Neuronal stem cell (in vitro differentiated cells): ENCODE measurements around the gene ZSCAN12. TPM values are rescaled to one million over a fixed set of nuclear protein-coding genes. Genes with fewer than 3 reads are reported as not detected.
"Not testable (repeated sequence)": the region's sequence is repeated elsewhere in the genome, so short reads cannot be mapped to it uniquely, and the experiment has no call there.

Source experiments
- DNase-seq: peaks from one replicate; pipeline ENCODE4 v3.0.0-alpha.2; 2013; ENCODE audit warnings: low spot score
- H2AFZ ChIP-seq: one replicate; pipeline ENCODE4 v1.6.1; 2013; ENCODE audit warnings: mild to moderate bottlenecking, low read length, inconsistent platforms
- H2AK5ac ChIP-seq: 2 replicates; pipeline ENCODE4 v1.6.1; 2013; ENCODE audit warnings: low read depth, mild to moderate bottlenecking, inconsistent platforms, low read length, moderate library complexity, mixed read lengths
- H2BK120ac ChIP-seq: 2 replicates; pipeline ENCODE4 v1.6.1; 2013; ENCODE audit warnings: low read depth, mild to moderate bottlenecking, inconsistent platforms, low read length, moderate library complexity, mixed read lengths
- H2BK12ac ChIP-seq: one replicate; pipeline ENCODE4 v1.6.1; 2013; ENCODE audit warnings: low read length, inconsistent platforms
- H2BK15ac ChIP-seq: 2 replicates; pipeline ENCODE4 v1.6.1; 2013; ENCODE audit warnings: mild to moderate bottlenecking, low read length, inconsistent platforms, mixed read lengths
- H2BK5ac ChIP-seq: one replicate; pipeline ENCODE4 v1.6.1; 2013; ENCODE audit warnings: inconsistent platforms, mild to moderate bottlenecking, low read length, moderate library complexity
- H3K14ac ChIP-seq: one replicate; pipeline ENCODE4 v1.6.1; 2013; ENCODE audit warnings: low read length, inconsistent platforms
- H3K18ac ChIP-seq: 2 replicates; pipeline ENCODE4 v1.6.1; 2013; ENCODE audit warnings: low read length, inconsistent platforms
- H3K23ac ChIP-seq: 2 replicates; pipeline ENCODE4 v1.6.1; 2013; ENCODE audit warnings: low read depth, mild to moderate bottlenecking, mixed read lengths, low read length, inconsistent platforms; ENCODE audit not compliant: poor library complexity
- H3K27ac ChIP-seq: replicated peaks from 3 replicates; pipeline ENCODE4 v1.5.1; 2013; ENCODE audit warnings: low read length, inconsistent platforms
- H3K27me3 ChIP-seq, 3 experiments: 2 replicates each; pipeline ENCODE4 v1.6.1; 2013; ENCODE audit warnings: low read length in 3 of 3, mild to moderate bottlenecking in 2 of 3, inconsistent platforms in 1 of 3, low read depth in 1 of 3, mixed read lengths in 1 of 3, moderate library complexity in 1 of 3; ENCODE audit not compliant: control insufficient read depth in 3 of 3, insufficient read depth in 3 of 3
- H3K36me3 ChIP-seq, 2 donors: replicated peaks in 1 of 2; 2 replicates each; pipeline ENCODE4 v1.6.1; 2013; ENCODE audit warnings: low read length in 2 of 2; ENCODE audit not compliant: control insufficient read depth in 2 of 2, insufficient read depth in 2 of 2
- H3K4ac ChIP-seq: 2 replicates; pipeline ENCODE4 v1.6.1; 2013; ENCODE audit warnings: inconsistent platforms, mild to moderate bottlenecking, low read length, moderate library complexity
- H3K4me1 ChIP-seq, 2 donors: 1 replicate in 1 of 2; 2 replicates in 1 of 2; pipeline ENCODE4 v1.6.1; 2013; ENCODE audit warnings: low read length in 2 of 2, low read depth in 1 of 2; ENCODE audit not compliant: control insufficient read depth in 2 of 2, insufficient read depth in 1 of 2
- H3K4me2 ChIP-seq: one replicate; pipeline ENCODE4 v1.6.1; 2013; ENCODE audit warnings: mild to moderate bottlenecking, low read length, inconsistent platforms; ENCODE audit not compliant: insufficient read depth, poor library complexity, severe bottlenecking
- H3K4me3 ChIP-seq, 2 donors: 2 replicates each; pipeline ENCODE4 v1.5.1; 2013; ENCODE audit warnings: low read length in 2 of 2, mild to moderate bottlenecking in 2 of 2, inconsistent platforms in 1 of 2, moderate library complexity in 1 of 2
- H3K79me1 ChIP-seq: one replicate; pipeline ENCODE4 v1.6.1; 2013; ENCODE audit warnings: low read depth, mild to moderate bottlenecking, inconsistent platforms, low read length, moderate library complexity
- H3K9ac ChIP-seq: one replicate; pipeline ENCODE4 v1.6.1; 2013; ENCODE audit warnings: mild to moderate bottlenecking, low read depth, low read length, inconsistent platforms; ENCODE audit not compliant: poor library complexity
- H3K9me3 ChIP-seq, 2 donors: replicated peaks in 1 of 2; 2 replicates each; pipeline versions ENCODE3 to v1.6.1; 2013; ENCODE audit warnings: low read length in 2 of 2, mild to moderate bottlenecking in 2 of 2, inconsistent platforms in 1 of 2, low read depth in 1 of 2, mixed read lengths in 1 of 2, moderate library complexity in 1 of 2; ENCODE audit not compliant: control insufficient read depth in 2 of 2, insufficient read depth in 1 of 2
- H4K8ac ChIP-seq: one replicate; pipeline ENCODE4 v1.6.1; 2013; ENCODE audit warnings: low read depth, mild to moderate bottlenecking, inconsistent platforms, low read length, moderate library complexity
- H4K91ac ChIP-seq: one replicate; pipeline ENCODE4 v1.6.1; 2013; ENCODE audit warnings: low read length, low read depth, mild to moderate bottlenecking, inconsistent platforms; ENCODE audit not compliant: poor library complexity
- WGBS, 2 donors: extraction: QIAGEN DNeasy Blood & Tissue Kit; methylation state at CpG; one replicate each; pipeline ENCODE4 v1.1.7; 2013; ENCODE audit warnings: missing lambda C conversion rate in 2 of 2, mixed read lengths in 1 of 2; ENCODE audit not compliant: insufficient read length in 2 of 2, insufficient replicate concordance in 1 of 2; ENCODE audit errors: extremely low coverage in 2 of 2; 5-methylcytosine and 5-hydroxymethylcytosine counted together
- polyA plus RNA-seq, 2 experiments: library from polyadenylated mRNA; stranded (reverse); fragments of 200-250 nt; gene quantifications; one replicate each; pipeline ENCODE4 v1.2.3, GENCODE V29; 2013

Gene ZSCAN12
- polyA plus RNA-seq (2013, experiment 1 of 2) = 5.6 TPM
- 5.8 TPM for polyA plus RNA-seq (2013, experiment 2 of 2)

DNA sequence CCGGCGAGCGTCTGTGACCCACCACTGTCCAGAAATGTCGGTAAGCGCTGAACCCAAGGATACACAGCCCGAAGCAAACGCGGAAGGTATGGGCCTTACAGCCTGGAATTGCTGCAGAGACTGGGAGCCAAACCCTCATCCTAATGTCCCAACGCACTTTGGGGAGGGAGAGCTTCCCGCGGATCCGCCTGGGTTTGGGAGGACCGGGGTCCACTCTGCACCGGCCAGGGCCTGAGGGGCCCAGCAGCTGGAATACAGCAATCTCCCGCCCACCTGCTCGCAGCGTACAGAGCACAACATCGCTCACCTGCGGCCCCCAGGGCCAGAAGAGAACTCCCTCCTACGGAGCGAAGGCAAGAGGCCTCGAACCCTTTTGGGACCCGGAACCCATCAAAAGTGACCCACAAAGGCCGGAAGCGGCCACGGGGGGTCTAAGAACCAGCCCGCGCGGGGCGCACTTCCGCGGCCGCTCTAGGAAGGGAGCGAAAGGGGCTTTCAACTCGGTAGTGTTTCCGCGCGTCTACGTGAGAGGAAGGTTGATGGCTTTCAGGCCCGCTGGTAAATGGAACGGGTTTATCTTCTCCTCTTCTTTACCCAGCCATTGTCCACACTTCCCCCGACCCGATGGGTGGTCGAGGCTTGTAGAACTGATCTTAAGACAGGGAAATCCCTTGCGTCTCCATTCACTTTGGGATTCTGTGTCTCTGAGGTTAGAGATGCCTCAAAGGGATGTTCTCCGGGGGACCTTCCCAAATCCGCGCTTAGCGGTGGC, at the start of gene ZSCAN12:
TSS of gene ZSCAN12 (minus strand) at position 398 of the 772 bp plus-strand sequence. CDS start 1,342 bp downstream, outside the sequence.
- H4K8ac ChIP-seq = no peak within 1 kb of the TSS
- no peaks in the 10 kb centered on the region for H3K9me3 ChIP-seq
- peaks cover 4% of the 10 kb centered on the region for H3K79me1 ChIP-seq
- H3K4me3 ChIP-seq = peak within 1 kb of the TSS; percentile 88 to 92
- H2AFZ ChIP-seq = peak within 1 kb of the TSS; percentile 94
- peak within 1 kb of the TSS; percentile 78 for H3K27ac ChIP-seq
- H4K91ac ChIP-seq = peak within 1 kb of the TSS; percentile 77
- peak within 1 kb of the TSS; percentile 93 for H3K23ac ChIP-seq
- H3K4me2 ChIP-seq = peak within 1 kb of the TSS; percentile 47
- H2BK15ac ChIP-seq = no peak within 1 kb of the TSS
- H2BK5ac ChIP-seq = peak within 1 kb of the TSS; percentile 56
- DNase-seq = peak; percentile 84
- H2BK120ac ChIP-seq = no peak within 1 kb of the TSS
- peaks cover 8 to 39% of the 10 kb centered on the region in 2 donors for H3K36me3 ChIP-seq
- H3K4ac ChIP-seq = peak within 1 kb of the TSS; percentile 90
- H2BK12ac ChIP-seq = no peak within 1 kb of the TSS
- no peak within 1 kb of the TSS for H3K14ac ChIP-seq
- peak within 1 kb of the TSS; percentile 95 for H3K18ac ChIP-seq
- peaks cover 0 to 4% (median 0%) of the 10 kb centered on the region in 3 experiments for H3K27me3 ChIP-seq
- WGBS, 2 donors = no CpG with 5 or more reads among the region's 49 CpGs
- peak within 1 kb of the TSS; percentile 93 for H3K9ac ChIP-seq
- H3K4me1 ChIP-seq = peaks cover 0 to 6% of the 10 kb centered on the region in 2 donors
- H2AK5ac ChIP-seq = no peak within 1 kb of the TSS

GRCh38 chr6:28449056-28449455, 49.5 kb upstream of the ZSCAN12 start:
- Histone ChIP-seq H3K4ac (no peak overlapping the region), H3K9ac (no peak overlapping the region), H3K4me2 (no peak overlapping the region), H3K4me3 (no peak overlapping the region), H3K14ac (no peak overlapping the region), H3K23ac (no peak overlapping the region), H3K18ac (no peak overlapping the region), H2AFZ (no peak overlapping the region), H3K9me3 (no peaks in the 10 kb centered on the region), H2BK15ac (no peak overlapping the region), H3K27ac (no peak overlapping the region), H3K79me1 (no peaks in the 10 kb centered on the region), H2AK5ac (no peak overlapping the region), H3K27me3 (no peaks in the 10 kb centered on the region), H2BK120ac (no peak overlapping the region), H4K8ac (no peak overlapping the region), H3K4me1 (no peaks in the 10 kb centered on the region), H2BK5ac (no peak overlapping the region), H4K91ac (no peak overlapping the region), H3K36me3 (no peaks in the 10 kb centered on the region), H2BK12ac (no peak overlapping the region)
- WGBS, 2 donors = no CpG with 5 or more reads among the region's 1 CpG
- no peak for DNase-seq

DNA sequence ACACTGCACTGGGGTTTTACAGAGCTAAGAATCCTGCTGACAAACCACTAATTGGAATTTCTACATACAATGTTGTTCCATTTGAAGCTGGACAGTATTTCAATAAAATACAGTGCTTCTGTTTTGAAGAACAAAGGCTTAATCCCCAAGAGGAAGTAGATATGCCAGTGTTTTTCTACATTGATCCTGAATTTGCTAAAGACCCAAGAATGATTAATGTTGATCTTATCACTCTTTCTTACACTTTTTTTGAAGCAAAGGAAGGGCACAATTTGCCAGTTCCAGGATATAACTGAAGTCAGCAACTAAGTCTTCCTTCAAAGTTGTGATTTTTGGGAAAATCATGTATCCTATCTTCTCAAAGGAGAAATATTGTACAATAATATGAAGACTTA, 48.0 kb upstream of the ZSCAN12 start:
- not testable (repeated sequence) for H3K4ac ChIP-seq, H3K9me3 ChIP-seq, H3K79me1 ChIP-seq, H4K91ac ChIP-seq, H2BK5ac ChIP-seq, H3K9ac ChIP-seq, H2BK120ac ChIP-seq, H3K14ac ChIP-seq, H3K27me3 ChIP-seq, H4K8ac ChIP-seq, H3K18ac ChIP-seq, H2AK5ac ChIP-seq, H3K23ac ChIP-seq, H2BK12ac ChIP-seq, H3K36me3 ChIP-seq, DNase-seq, H3K4me1 ChIP-seq
- Histone ChIP-seq H3K27ac (peak overlapping the region; percentile 86), H2AFZ (peak overlapping the region; percentile 90), H3K4me3 (peak overlapping the region; percentile 40 to 91), H2BK15ac (peak overlapping the region; percentile 88), H3K4me2 (peak overlapping the region; percentile 65)

- Histone ChIP-seq H2BK12ac (no peak overlapping the region), H3K9me3 (no peaks in the 10 kb centered on the region), H2AFZ (peak overlapping the region; percentile 90), H3K36me3 (no peaks in the 10 kb centered on the region), H3K9ac (peak overlapping the region; percentile 92), H3K23ac (peak overlapping the region; percentile 87), H3K4me3 (peak overlapping the region; percentile 40 to 91), H3K4me2 (peak overlapping the region; percentile 65), H2BK15ac (peak overlapping the region; percentile 88), H3K79me1 (peaks cover under 1% of the 10 kb centered on the region), H3K27me3 (no peaks in the 10 kb centered on the region), H3K14ac (peak overlapping the region; percentile 76), H4K91ac (peak overlapping the region; percentile 79), H4K8ac (no peak overlapping the region), H3K18ac (peak overlapping the region; percentile 99), H3K4ac (no peak overlapping the region), H3K27ac (peak overlapping the region; percentile 86), H2BK5ac (peak overlapping the region; percentile 97), H2AK5ac (no peak overlapping the region), H3K4me1 (no peaks in the 10 kb centered on the region), H2BK120ac (no peak overlapping the region)
- WGBS, 2 donors = no CpG with 5 or more reads among the region's 36 CpGs
- peak; percentile 44 for DNase-seq
Measured at GRCh38 chr6:28446818-28447511, 47.4 kb upstream of the ZSCAN12 start.
